Right lung (tissue), 10 donors: ENCODE measurements around the gene BRCA1. TPM values are rescaled to one million over a fixed set of nuclear protein-coding genes. Genes with fewer than 3 reads are reported as not detected.
"Not testable (repeated sequence)": the region's sequence is repeated elsewhere in the genome, so short reads cannot be mapped to it uniquely, and the experiment has no call there.

Experiments
- DNase-seq, 2 donors: peaks; one replicate each; pipeline ENCODE4 v3.0.0-alpha.2; 2013
- long read RNA-seq, 8 donors: transcript quantifications; one replicate each; lab custom pipeline, GENCODE V29; 2026
- polyA plus RNA-seq, 5 donors: library from polyadenylated mRNA; unstranded; fragments of 120-200 nt; gene quantifications; one replicate each; pipeline versions ENCODE4 v1.2.1 to v1.2.3, GENCODE V29; 2013; ENCODE audit warnings: inconsistent platforms in 1 of 5, low replicate concordance in 1 of 5; ENCODE audit not compliant: insufficient read length in 5 of 5, insufficient read depth in 1 of 5

BRCA1 gene
- 10 to 100 TPM; 10.4 to 24.6 (median 17.4) TPM for polyA plus RNA-seq
- long read RNA-seq, donor 1, partial matches to known transcripts: 67 of 78 reads
- long read RNA-seq, donor 1, other reads (novel, unspliced or antisense): 10 of 78 reads
- long read RNA-seq, donor 2: 0 reads
- long read RNA-seq, donor 3, partial matches to known transcripts: 40 of 45 reads
- long read RNA-seq, donor 3, other reads (novel, unspliced or antisense): 5 of 45 reads
- long read RNA-seq, donor 4, partial matches to known transcripts: 30 of 32 reads
- long read RNA-seq, donor 4, other reads (novel, unspliced or antisense): 0 of 32 reads
- long read RNA-seq, donor 5, full-length matches to known transcripts: 5 of 5 reads
- long read RNA-seq, donor 5, partial matches to known transcripts: 0 of 5 reads
- long read RNA-seq, donor 5, other reads (novel, unspliced or antisense): 0 of 5 reads
- long read RNA-seq, donor 6, partial matches to known transcripts: 58 of 69 reads
- long read RNA-seq, donor 6, other reads (novel, unspliced or antisense): 10 of 69 reads
- long read RNA-seq, donor 7, partial matches to known transcripts: 0 of 1 reads
- long read RNA-seq, donor 7, other reads (novel, unspliced or antisense): 0 of 1 reads
- long read RNA-seq, donor 8: 0 reads

DNA sequence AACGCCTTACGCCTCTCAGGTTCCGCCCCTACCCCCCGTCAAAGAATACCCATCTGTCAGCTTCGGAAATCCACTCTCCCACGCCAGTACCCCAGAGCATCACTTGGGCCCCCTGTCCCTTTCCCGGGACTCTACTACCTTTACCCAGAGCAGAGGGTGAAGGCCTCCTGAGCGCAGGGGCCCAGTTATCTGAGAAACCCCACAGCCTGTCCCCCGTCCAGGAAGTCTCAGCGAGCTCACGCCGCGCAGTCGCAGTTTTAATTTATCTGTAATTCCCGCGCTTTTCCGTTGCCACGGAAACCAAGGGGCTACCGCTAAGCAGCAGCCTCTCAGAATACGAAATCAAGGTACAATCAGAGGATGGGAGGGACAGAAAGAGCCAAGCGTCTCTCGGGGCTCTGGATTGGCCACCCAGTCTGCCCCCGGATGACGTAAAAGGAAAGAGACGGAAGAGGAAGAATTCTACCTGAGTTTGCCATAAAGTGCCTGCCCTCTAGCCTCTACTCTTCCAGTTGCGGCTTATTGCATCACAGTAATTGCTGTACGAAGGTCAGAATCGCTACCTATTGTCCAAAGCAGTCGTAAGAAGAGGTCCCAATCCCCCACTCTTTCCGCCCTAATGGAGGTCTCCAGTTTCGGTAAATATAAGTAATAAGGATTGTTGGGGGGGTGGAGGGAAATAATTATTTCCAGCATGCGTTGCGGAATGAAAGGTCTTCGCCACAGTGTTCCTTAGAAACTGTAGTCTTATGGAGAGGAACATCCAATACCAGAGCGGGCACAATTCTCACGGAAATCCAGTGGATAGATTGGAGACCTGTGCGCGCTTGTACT lies at the start of gene BRCA1:
Gene BRCA1 (minus strand): TSS at position 232 of the 834 bp plus-strand sequence. CDS start 1,268 bp downstream, outside the sequence.
- DNase-seq: peak; percentile 93 to 96

DNA sequence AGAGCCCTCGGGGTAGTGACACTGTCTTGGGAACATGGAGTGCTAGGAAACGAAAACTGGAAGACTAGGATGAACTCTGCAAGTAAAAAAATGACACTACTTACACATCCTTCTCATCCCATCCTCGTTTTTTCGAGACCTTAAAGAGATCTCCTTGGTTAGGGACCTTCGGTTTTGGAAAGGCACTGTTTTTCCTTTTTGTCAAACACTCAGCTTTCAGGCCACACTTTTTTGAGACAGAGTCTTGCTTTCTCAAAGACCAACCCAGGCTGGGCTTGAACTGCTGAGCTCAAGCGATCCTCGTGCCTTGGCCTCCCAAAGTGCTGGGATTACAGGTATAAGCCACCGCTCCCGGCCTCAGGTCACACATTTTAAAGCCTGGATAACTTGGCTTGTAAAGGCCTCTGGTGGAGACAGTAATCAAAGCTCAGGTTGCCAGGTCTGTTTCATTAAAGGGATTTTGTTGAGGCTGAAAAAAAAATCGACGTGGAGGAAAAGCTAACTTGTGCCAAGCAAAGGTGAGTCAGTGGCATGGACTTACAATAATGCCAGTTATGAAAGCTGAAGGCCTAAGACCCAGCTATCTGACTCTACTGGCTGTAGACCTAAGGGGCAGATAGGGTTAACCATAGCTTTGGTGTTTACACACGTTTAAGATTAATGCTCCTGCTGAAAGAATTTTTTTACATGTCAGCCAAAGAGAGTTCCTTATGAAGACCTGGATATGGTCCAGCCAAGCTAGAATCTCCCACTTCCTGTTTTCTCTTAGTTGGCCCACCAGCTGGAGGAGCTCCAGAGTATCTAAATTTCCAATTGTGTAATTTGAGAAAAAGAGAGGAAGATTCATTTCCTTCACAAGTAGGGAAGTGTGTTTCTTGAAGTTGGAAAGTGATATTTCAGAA lies 46.7 kb upstream of the BRCA1 start:
- DNase-seq: peak; percentile 83 to 89

DNA sequence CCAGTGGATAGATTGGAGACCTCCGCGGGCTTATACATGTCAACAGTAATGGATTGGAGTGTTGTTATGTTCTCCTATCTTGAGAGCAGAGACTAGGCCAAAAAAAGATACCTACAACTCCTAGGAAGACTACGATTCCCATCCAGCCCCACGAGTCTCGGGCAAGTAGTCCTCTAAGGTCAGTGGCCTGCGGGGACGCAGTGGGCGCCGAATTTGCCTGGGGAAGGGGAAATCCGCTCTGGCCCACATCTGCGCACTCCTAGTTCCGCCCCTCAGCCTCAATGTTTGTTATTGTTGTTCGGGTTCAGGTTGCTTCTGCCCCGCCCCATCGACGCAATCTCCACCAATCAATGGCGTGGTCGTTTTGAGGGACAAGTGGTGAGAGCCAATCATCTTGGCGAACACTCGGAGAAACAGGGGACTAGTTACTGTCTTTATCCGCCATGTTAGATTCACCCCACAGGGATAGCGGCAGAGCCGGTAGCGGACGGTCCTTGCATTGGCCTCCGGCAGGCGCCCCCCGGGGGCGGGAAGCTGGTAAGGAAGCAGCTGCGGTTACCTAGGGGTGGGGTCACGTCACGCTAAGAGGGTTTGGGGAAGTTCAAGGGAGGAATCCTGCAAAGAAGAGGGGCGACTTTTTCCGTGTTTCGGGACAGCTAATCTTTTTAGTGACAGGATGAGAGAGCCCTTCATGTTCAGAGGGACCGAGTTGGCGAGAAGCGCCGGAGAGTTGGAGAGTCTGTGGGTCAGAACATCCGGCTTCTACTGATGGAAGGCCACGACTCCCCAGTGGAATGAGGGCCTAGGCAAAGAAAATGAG lies 45.8 kb upstream of the BRCA1 start, which contains the start of gene NBR1:
Gene NBR1 (plus strand): TSS at position 449 of the 820 bp plus-strand sequence. CDS start 4,586 bp downstream, outside the sequence.
- DNase-seq: peak; percentile 98 to 99

DNA sequence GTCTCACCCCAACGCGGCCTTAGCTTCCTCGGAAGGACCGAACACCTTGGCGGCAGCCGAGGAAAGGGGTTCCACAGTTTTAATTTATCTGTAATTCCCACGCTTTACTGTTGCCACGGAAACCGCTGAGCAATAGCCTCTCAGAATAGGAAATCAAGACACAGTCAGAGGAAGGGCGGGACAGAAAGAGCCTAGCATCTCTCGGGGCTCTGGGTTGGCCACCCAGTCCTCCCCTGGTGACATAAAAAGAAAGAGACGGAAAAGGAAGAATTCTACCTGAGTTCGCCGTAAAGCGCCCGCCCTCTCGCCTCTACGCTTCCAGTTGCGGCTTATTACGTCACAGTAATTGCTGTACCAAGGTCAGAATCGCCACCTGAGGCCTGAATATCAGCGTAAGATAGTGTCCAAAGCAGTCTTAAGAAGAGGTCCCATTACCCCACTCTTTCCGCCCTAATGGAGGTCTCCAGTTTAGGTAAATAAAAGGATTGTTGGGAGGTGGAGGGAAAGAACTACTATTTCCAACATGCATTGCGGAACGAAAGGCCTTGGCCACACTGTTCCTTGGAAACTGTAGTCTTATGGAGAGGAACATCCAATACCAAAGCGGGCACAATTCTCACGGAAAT lies 45.1 kb upstream of the BRCA1 start:
- DNase-seq: peak; percentile 90 to 93

DNA sequence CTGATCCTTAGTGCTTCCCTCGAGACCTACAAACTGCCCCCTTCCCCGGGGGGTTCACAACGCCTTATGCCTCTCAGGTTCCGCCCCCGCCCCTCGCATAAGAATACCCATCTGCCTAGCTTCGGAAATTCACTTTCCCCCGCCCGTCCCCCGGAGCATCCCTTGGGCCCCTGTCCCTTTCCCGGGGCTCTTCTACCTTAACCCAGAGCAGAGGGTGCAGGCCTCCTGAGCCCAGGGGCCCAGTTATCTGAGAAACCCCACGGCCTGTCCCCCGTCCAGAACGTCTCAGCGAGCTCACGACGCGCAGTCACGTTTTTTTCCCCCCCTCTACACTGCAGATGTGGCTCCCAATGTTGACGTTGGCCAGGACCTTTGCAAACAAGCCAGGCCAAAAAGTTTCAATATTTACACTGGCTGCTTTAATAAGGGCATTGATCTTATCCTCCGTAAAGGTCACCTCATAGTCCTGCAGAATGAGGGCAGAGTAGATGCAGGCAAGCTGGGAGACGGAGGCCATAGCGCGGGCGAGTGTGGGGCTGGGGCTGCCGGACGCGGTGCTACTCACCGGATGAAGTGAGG lies 44.5 kb upstream of the BRCA1 start:
- DNase-seq: no peak

DNA sequence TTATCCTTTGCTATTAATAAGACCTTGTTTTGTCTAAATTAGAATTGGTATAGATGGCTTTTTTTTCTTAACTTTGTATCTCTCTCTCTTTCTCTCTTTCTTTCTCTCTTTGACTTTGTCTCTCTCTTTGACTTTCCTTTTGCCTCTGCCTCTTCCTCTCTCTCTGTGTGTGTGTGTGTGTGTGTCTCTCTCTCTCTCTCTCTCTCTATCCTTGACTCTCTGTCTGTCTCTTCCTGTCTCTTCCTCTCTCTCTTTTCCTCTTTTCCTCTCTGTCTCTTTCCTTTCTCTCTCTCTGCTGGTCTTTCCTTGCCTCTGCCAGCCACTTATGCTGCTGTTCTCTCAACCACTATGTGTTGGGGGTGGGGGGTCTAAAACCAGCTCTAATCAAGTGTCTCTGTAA lies 40.8 kb upstream of the BRCA1 start:
- not testable (repeated sequence) for DNase-seq

DNA sequence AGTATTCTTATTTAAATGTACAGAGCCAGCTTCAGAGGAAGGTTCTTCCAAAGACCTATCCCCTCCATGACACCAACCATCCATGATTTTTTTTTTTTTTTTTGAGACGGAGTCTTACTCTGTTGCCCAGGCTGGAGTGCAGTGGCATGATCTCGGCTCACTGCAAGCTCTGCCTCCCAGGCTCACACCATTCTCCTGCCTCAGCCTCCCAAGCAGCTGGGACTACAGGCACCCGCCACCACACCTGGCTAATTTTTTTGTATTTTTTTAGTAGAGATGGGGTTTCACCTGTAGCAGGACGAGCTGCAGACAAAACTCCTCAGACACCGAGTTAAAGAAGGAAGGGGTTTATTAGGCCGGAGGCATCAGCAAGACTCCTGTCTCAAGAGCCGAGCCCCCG lies 34.8 kb upstream of the BRCA1 start:
- not testable (repeated sequence) for DNase-seq

DNA sequence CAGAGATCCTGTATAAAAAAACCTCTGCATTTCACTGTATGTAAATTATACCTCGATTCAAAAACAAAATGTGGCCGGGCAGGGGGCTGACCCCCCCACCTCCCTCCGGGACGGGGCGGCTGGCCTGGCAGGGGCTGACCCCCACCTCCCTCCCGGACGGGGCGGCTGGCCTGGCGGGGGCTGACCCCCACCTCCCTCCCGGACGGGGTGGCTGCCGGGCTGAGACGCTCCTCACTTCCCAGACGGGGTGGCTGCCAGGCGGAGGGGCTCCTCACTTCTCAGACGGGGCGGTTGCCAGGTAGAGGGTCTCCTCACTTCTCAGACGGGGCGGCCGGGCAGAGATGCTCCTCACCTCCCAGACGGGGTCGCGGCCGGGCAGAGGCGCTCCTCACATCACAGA lies 34.1 kb upstream of the BRCA1 start:
- DNase-seq: not testable (repeated sequence)

DNA sequence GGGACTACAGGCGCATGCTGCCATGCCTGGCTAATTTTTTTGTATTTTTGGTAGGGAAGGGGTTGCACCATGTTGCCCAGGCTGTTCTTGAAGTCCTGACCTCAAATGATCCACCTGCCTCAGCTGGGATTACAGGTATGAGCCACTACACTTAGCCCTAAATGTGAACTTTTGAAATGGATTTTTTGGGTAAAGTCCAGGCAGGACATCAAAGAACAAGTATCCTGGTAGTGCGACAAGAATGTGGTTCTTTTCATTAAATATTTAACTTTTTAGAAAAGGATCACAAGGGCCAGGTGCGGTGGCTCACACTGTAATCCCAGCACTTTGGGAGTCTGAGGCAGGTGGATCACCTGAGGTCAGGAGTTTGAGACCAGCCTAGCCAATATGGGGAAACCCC lies 30.5 kb upstream of the BRCA1 start:
- DNase-seq: no peak

DNA sequence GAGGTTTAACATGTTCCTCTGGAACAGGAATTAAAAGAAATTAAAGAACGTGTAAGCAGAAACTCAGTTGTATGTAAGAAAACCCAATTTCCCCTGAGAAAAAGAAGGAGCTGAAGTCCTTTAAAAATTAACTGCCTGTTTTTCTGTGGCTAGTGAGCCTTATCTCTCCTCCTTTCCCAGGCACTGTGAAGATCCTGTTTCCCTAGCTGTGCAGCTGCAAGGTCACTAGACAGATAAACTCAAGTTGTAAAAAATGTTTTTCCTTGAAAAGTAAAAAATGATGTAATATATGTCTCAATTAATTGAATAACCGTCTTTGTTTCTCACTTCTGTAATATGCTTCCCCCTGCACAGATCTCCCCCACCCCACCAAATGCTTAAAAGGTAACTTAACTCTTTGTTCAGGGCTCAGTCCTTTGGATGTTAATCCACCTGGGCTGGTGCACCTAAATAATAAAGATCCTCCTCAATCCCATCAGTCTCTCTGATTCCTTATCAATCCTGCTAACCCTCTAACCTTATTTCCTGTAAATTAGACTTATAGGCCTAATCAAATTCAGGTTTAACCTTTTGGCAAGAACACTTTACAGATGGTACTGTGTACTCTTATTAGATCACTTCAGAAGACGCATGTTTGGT lies 28.2 kb upstream of the BRCA1 start:
- not testable (repeated sequence) for DNase-seq

DNA sequence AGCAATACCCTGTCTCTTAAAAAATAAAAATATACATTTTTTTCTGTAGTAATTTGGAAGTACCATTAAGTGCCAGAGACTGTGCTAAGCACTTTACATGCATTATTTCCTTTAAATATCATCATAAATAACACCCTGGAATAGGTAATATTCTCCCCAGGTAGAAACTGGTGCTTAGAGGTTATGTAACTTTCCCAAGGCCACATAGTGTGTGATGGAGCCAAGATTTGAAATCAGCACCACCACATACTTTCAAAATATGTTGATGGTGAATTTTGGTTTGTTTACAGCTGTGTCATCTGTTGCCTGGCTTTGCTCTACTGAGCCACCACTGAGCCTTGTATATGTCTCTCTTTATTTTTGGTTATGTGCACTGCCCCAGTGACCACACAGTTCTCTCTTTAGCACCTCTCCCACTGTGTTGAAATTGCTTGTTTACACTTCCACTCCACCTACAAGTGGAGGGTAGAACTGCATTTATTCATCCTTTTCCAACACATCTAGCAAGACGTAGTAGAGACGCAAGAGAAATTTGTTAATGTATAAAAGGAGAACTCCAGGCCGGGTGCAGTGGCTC lies 26.8 kb upstream of the BRCA1 start:
- DNase-seq: no peak

DNA sequence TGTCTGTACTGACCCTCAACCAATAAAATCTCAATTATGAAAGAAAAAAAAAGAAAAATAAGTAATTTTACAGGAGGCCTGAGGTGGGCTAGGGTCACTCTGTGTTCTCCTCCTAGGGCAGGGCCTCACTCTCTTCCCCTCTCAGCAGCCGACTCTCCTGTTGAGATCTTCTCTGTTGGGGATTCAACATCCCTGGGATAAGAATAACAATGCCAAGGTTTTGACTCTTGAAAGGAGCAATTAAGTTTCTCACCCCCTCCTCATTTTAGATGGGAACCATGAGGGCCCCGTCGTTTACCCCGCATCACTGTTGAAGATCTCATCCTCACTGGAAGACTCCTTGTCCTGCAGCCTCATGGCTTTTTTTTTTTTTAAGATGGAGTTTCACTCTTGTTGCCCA lies 21.5 kb upstream of the BRCA1 start:
- no peak for DNase-seq

DNA sequence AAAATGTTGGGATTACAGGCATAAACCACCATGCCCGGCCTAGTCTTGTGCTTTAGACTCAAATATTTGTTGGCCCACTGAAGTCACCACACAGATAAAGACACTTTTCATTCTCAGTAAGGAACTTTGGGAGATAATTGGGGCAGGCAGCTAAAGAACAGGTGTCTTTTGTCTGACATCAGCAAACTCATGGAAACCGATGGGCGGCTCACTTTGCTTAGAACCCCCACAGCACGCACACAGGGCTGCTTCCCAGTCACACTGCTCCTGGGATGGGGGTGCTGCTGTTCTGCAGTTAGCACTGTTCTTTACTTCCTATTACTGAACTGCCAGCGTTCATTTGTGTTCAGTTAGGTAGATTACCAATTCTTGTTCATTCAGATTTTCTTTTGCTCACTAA lies 18.0 kb upstream of the BRCA1 start:
- DNase-seq: no peak

DNA sequence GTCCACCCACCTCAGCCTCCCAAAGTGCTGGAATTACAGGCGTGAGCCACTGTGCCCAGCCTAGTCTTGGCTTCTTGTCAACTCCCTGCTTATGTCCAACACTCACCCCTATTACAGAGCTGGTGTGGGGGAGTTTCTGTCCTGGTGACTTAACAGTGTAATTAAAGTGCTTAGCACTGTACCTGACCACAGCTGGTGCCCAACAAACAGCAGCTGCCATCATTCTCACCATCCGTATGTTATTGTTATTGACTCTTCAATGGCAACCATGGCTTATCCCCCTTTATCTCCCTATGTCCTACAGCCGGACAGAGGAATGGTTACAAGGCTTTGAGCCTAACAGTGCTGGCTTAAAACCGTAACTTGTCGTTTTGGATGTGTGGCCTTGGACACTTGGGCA lies 17.0 kb upstream of the BRCA1 start:
- no peak for DNase-seq

DNA sequence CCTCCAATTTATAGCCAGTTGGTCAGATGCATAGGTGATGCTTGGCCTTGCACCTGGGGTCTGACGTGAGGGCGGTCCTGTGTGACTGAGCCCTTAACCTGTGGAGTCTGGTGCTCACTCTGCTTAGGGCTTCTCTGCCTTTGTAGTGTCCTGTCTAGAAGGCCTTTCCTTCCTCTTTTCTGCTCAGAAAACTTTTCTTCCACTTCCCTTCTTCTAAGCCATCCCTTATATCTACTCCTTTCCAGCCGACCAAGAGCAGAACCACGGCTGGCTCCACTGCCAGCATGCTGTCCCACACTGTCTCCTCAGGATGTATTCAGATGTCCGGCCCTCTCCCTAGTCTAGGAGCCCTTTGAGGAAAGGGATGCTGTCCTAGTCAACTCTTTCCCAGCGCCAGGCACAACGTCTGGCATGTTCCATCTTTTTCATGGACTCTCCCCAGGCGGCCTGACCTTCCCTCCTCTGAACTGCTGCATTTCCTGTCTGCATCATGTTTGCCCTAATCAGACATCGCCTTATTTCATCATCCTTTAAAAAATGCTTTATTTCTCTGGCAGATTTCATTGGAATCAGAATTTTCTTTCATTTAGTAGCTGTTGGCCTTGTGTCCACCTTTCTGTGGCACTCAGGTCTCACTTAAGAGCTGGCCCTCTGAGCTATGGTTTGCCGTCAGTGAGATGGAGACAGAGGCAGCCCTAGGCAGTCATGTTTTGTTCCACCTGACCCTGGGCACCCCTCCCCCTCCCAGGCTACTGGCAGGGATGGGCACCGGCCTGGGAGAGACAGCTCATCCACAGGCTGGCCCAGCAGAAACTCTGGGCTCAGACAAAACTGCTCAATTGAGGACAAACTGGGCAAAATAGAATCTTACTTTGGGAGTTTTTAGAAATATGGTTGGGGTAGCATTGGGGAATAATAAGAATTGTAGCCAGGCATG lies 15.5 kb upstream of the BRCA1 start:
- no peak for DNase-seq

DNA sequence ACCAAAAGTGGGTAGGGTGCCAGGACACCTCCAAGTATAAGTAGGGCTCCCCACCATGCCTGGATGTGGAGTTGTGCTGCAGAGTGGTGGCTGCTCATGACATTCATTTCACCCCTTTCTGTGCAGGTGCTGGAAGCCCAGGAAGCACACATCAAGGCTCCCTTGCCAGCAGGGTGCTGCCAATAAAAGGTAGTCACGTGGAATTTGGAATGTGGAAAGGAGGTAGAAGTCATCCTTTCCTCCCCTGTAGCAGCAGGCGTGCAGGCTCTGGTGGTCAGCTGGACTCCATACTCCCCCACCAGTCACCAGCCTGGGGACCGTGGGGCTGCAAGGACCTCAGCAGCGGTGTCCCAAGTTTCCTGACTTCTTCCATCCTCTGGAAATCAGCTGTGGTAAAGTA lies 13.4 kb upstream of the BRCA1 start:
- not testable (repeated sequence) for DNase-seq

DNA sequence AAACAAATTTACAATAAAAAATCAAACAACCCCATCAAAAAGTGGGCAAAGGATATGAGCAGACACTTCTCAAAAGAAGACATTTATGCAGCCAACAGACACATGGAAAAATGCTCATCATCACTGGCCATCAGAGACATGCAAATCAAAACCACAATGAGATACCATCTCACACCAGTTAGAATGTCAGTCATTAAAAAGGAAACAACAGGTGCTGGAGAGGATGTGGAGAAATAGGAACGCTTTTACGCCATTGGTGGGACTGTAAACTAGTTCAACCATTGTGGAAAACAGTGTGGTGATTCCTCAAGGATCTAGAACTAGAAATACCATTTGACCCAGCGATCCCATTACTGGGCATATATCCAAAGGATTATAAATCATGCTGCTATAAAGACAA lies 11.4 kb upstream of the BRCA1 start:
- DNase-seq: not testable (repeated sequence)
